ENCODE data around the gene SLC9A4. TPM values are rescaled to one million over a fixed set of nuclear protein-coding genes. Genes with fewer than 3 reads are reported as not detected.
A peak's percentile ranks its signal among the peaks of the same experiment; 100 is the strongest.

The SLC9A4 gene
- polyA plus RNA-seq, 1 donor: 0.04 TPM

- Histone ChIP-seq H3K9me3 (ENCODE audit: control insufficient read depth, low read depth, low read length) (no peaks in the 10 kb centered on the region), H3K4me3 (ENCODE audit: low read length) (no peak overlapping the region), H3K4me1 (ENCODE audit: control insufficient read depth, insufficient read depth, low read length) (no peaks in the 10 kb centered on the region), H3K36me3 (ENCODE audit: control insufficient read depth, insufficient read depth, low read length) (no peaks in the 10 kb centered on the region), H3K27me3 (ENCODE audit: control insufficient read depth, insufficient read depth, low read length) (peaks cover 2% of the 10 kb centered on the region), H3K27ac (ENCODE audit: low read length) (no peak overlapping the region)
- no peak for DNase-seq
- 93% methylated on average over 2 of the region's 11 CpGs for whole genome bisulfite sequencing (ENCODE audit: insufficient coverage, low lambda C conversion rate)
These were observed 40.4 kb downstream of the SLC9A4 start for GRCh38 chr2:102513355-102513939.

GRCh38 chr2:102514061-102514785, 41.2 kb downstream of the SLC9A4 start:
- Histone ChIP-seq H3K27ac (ENCODE audit: low read length) (no peak overlapping the region), H3K36me3 (ENCODE audit: control insufficient read depth, insufficient read depth, low read length) (no peaks in the 10 kb centered on the region), H3K4me1 (ENCODE audit: control insufficient read depth, insufficient read depth, low read length) (no peaks in the 10 kb centered on the region), H3K9me3 (ENCODE audit: control insufficient read depth, low read depth, low read length) (no peaks in the 10 kb centered on the region), H3K27me3 (ENCODE audit: control insufficient read depth, insufficient read depth, low read length) (peaks cover 2% of the 10 kb centered on the region), H3K4me3 (ENCODE audit: low read length) (no peak overlapping the region)
- 66% methylated on average over 5 of the region's 7 CpGs for WGBS (ENCODE audit: insufficient coverage, low lambda C conversion rate)
- DNase-seq: peak; percentile 36 to 62

- Histone ChIP-seq H3K4me3 (ENCODE audit: low read length) (no peak overlapping the region), H3K27me3 (ENCODE audit: control insufficient read depth, insufficient read depth, low read length) (peaks cover 2% of the 10 kb centered on the region), H3K27ac (ENCODE audit: low read length) (no peak overlapping the region), H3K4me1 (ENCODE audit: control insufficient read depth, insufficient read depth, low read length) (no peaks in the 10 kb centered on the region), H3K9me3 (ENCODE audit: control insufficient read depth, low read depth, low read length) (no peaks in the 10 kb centered on the region), H3K36me3 (ENCODE audit: control insufficient read depth, insufficient read depth, low read length) (no peaks in the 10 kb centered on the region)
- DNase-seq: no peak
- 100% methylated on average over 1 of the region's 5 CpGs for WGBS (ENCODE audit: insufficient coverage, low lambda C conversion rate)
These were observed 42.8 kb downstream of the SLC9A4 start for GRCh38 chr2:102515851-102516250.

- no peak overlapping the region for H3K27ac ChIP-seq (ENCODE audit: low read length)
- WGBS (ENCODE audit: insufficient coverage, low lambda C conversion rate): 50% methylated on average over 2 of the region's 3 CpGs
- no peak for DNase-seq
- no peaks in the 10 kb centered on the region for H3K9me3 ChIP-seq (ENCODE audit: control insufficient read depth, low read depth, low read length)
- no peak overlapping the region for H3K4me3 ChIP-seq (ENCODE audit: low read length)
- no peaks in the 10 kb centered on the region for H3K36me3 ChIP-seq (ENCODE audit: control insufficient read depth, insufficient read depth, low read length)
- peaks cover 11% of the 10 kb centered on the region for H3K4me1 ChIP-seq (ENCODE audit: control insufficient read depth, insufficient read depth, low read length)
- peaks cover 2% of the 10 kb centered on the region for H3K27me3 ChIP-seq (ENCODE audit: control insufficient read depth, insufficient read depth, low read length)
These were observed 45.1 kb downstream of the SLC9A4 start for GRCh38 chr2:102518170-102518569.

GRCh38 chr2:102520009-102520408, 47.0 kb downstream of the SLC9A4 start:
- no peak overlapping the region for H3K27ac ChIP-seq (ENCODE audit: low read length)
- no peaks in the 10 kb centered on the region for H3K36me3 ChIP-seq (ENCODE audit: control insufficient read depth, insufficient read depth, low read length)
- H3K4me3 ChIP-seq (ENCODE audit: low read length): no peak overlapping the region
- no peaks in the 10 kb centered on the region for H3K9me3 ChIP-seq (ENCODE audit: control insufficient read depth, low read depth, low read length)
- H3K27me3 ChIP-seq (ENCODE audit: control insufficient read depth, insufficient read depth, low read length): no peaks in the 10 kb centered on the region
- peak; percentile 19 to 30 for DNase-seq
- peaks cover 11% of the 10 kb centered on the region for H3K4me1 ChIP-seq (ENCODE audit: control insufficient read depth, insufficient read depth, low read length)
- WGBS (ENCODE audit: insufficient coverage, low lambda C conversion rate): no CpG with 5 or more reads among the region's 2 CpGs

GRCh38 chr2:102520801-102521200, 47.8 kb downstream of the SLC9A4 start:
- H3K27ac ChIP-seq (ENCODE audit: low read length): no peak overlapping the region
- H3K4me3 ChIP-seq (ENCODE audit: low read length): no peak overlapping the region
- peak; percentile 9 to 37 for DNase-seq
- no peaks in the 10 kb centered on the region for H3K9me3 ChIP-seq (ENCODE audit: control insufficient read depth, low read depth, low read length)
- H3K27me3 ChIP-seq (ENCODE audit: control insufficient read depth, insufficient read depth, low read length): no peaks in the 10 kb centered on the region
- H3K4me1 ChIP-seq (ENCODE audit: control insufficient read depth, insufficient read depth, low read length): peaks cover 11% of the 10 kb centered on the region
- no peaks in the 10 kb centered on the region for H3K36me3 ChIP-seq (ENCODE audit: control insufficient read depth, insufficient read depth, low read length)
- WGBS (ENCODE audit: insufficient coverage, low lambda C conversion rate): no CpG with 5 or more reads among the region's 1 CpG

GRCh38 chr2:102522162-102522561, 49.1 kb downstream of the SLC9A4 start:
- Histone ChIP-seq H3K27ac (ENCODE audit: low read length) (no peak overlapping the region), H3K4me1 (ENCODE audit: control insufficient read depth, insufficient read depth, low read length) (peaks cover 11% of the 10 kb centered on the region), H3K27me3 (ENCODE audit: control insufficient read depth, insufficient read depth, low read length) (no peaks in the 10 kb centered on the region), H3K4me3 (ENCODE audit: low read length) (no peak overlapping the region), H3K9me3 (ENCODE audit: control insufficient read depth, low read depth, low read length) (no peaks in the 10 kb centered on the region), H3K36me3 (ENCODE audit: control insufficient read depth, insufficient read depth, low read length) (no peaks in the 10 kb centered on the region)
- DNase-seq: peak; percentile 47 to 68
- WGBS (ENCODE audit: insufficient coverage, low lambda C conversion rate): 20% methylated on average over 1 of the region's 4 CpGs

- Histone ChIP-seq H3K27me3 (ENCODE audit: control insufficient read depth, insufficient read depth, low read length) (no peaks in the 10 kb centered on the region), H3K4me3 (ENCODE audit: low read length) (no peak overlapping the region), H3K4me1 (ENCODE audit: control insufficient read depth, insufficient read depth, low read length) (peaks cover 11% of the 10 kb centered on the region), H3K9me3 (ENCODE audit: control insufficient read depth, low read depth, low read length) (no peaks in the 10 kb centered on the region), H3K27ac (ENCODE audit: low read length) (no peak overlapping the region), H3K36me3 (ENCODE audit: control insufficient read depth, insufficient read depth, low read length) (no peaks in the 10 kb centered on the region)
- DNase-seq: no peak
- WGBS (ENCODE audit: insufficient coverage, low lambda C conversion rate): 100% methylated on average over 2 of the region's 3 CpGs
These were observed 49.9 kb downstream of the SLC9A4 start for GRCh38 chr2:102522890-102523289.

- no CpG with 5 or more reads among the region's 3 CpGs for WGBS (ENCODE audit: insufficient coverage, low lambda C conversion rate)
- Histone ChIP-seq H3K9me3 (ENCODE audit: control insufficient read depth, low read depth, low read length) (no peaks in the 10 kb centered on the region), H3K27ac (ENCODE audit: low read length) (no peak overlapping the region), H3K4me3 (ENCODE audit: low read length) (no peak overlapping the region), H3K36me3 (ENCODE audit: control insufficient read depth, insufficient read depth, low read length) (no peaks in the 10 kb centered on the region), H3K27me3 (ENCODE audit: control insufficient read depth, insufficient read depth, low read length) (no peaks in the 10 kb centered on the region), H3K4me1 (ENCODE audit: control insufficient read depth, insufficient read depth, low read length) (peaks cover 11% of the 10 kb centered on the region)
- DNase-seq: no peak
These were observed 50.6 kb downstream of the SLC9A4 start for GRCh38 chr2:102523651-102524050.

GRCh38 chr2:102527086-102527485, 54.1 kb downstream of the SLC9A4 start:
- no peaks in the 10 kb centered on the region for H3K36me3 ChIP-seq (ENCODE audit: control insufficient read depth, insufficient read depth, low read length)
- H3K4me3 ChIP-seq (ENCODE audit: low read length): no peak overlapping the region
- no peak overlapping the region for H3K27ac ChIP-seq (ENCODE audit: low read length)
- DNase-seq: no peak
- no peaks in the 10 kb centered on the region for H3K27me3 ChIP-seq (ENCODE audit: control insufficient read depth, insufficient read depth, low read length)
- H3K4me1 ChIP-seq (ENCODE audit: control insufficient read depth, insufficient read depth, low read length): peaks cover under 1% of the 10 kb centered on the region
- no peaks in the 10 kb centered on the region for H3K9me3 ChIP-seq (ENCODE audit: control insufficient read depth, low read depth, low read length)

- WGBS (ENCODE audit: insufficient coverage, low lambda C conversion rate): no CpG with 5 or more reads among the region's 2 CpGs
- Histone ChIP-seq H3K27ac (ENCODE audit: low read length) (no peak overlapping the region), H3K4me1 (ENCODE audit: control insufficient read depth, insufficient read depth, low read length) (no peaks in the 10 kb centered on the region), H3K36me3 (ENCODE audit: control insufficient read depth, insufficient read depth, low read length) (no peaks in the 10 kb centered on the region), H3K9me3 (ENCODE audit: control insufficient read depth, low read depth, low read length) (no peaks in the 10 kb centered on the region), H3K27me3 (ENCODE audit: control insufficient read depth, insufficient read depth, low read length) (no peaks in the 10 kb centered on the region), H3K4me3 (ENCODE audit: low read length) (no peak overlapping the region)
- DNase-seq: no peak
These were observed 65.5 kb downstream of the SLC9A4 start for GRCh38 chr2:102538491-102538890.
